Stimulated activated CD8-positive, alpha-beta memory T cell treated with anti-CD3 and anti-CD28 coated beads, Interleukin-4, amount 100 ng/mL, for 1 hour (primary cell): Measurements from ENCODE around the gene GNRH2.
"Not testable (repeated sequence)": the region's sequence is repeated elsewhere in the genome, so short reads cannot be mapped to it uniquely, and the experiment has no call there.

Experiments
- DNase-seq, 2 donors: peaks; one replicate each; pipeline ENCODE4 v3.0.0-alpha.2; 2020; ENCODE audit warnings: low read depth in 2 of 2, low spot score in 1 of 2

The GNRH2 gene

GRCh38 chr20:3072530-3073250 is 29.3 kb downstream of the GNRH2 start:
- DNase-seq: no peak

GRCh38 chr20:3073251-3073643 is 29.8 kb downstream of the GNRH2 start:
- not testable (repeated sequence) for DNase-seq

GRCh38 chr20:3074812-3075211 is 31.4 kb downstream of the GNRH2 start:
- no peak for DNase-seq

- DNase-seq: not testable (repeated sequence)
Observed at GRCh38 chr20:3075315-3075714, 31.9 kb downstream of the GNRH2 start.

GRCh38 chr20:3077618-3078134 is 34.3 kb downstream of the GNRH2 start:
- no peak for DNase-seq

GRCh38 chr20:3080939-3081388 is 37.5 kb downstream of the GNRH2 start:
- DNase-seq: no peak

- no peak for DNase-seq
Observed at GRCh38 chr20:3081641-3082040, 38.2 kb downstream of the GNRH2 start.

- DNase-seq: no peak
Observed at GRCh38 chr20:3082306-3082951, 39.0 kb downstream of the GNRH2 start.

- no peak for DNase-seq
Observed at GRCh38 chr20:3082955-3083952, 39.8 kb downstream of the GNRH2 start.

- DNase-seq: no peak
Observed at GRCh38 chr20:3084283-3084985, 41.0 kb downstream of the GNRH2 start, which contains the start of gene AVP. TSS of gene AVP (minus strand) at chr20:3084724. CDS start at chr20:3084674, 50 bp downstream.

- DNase-seq: no peak
Observed at GRCh38 chr20:3084986-3085360, 41.6 kb downstream of the GNRH2 start.

- DNase-seq: no peak
Observed at GRCh38 chr20:3085571-3086072, 42.2 kb downstream of the GNRH2 start.

- no peak for DNase-seq
Observed at GRCh38 chr20:3088031-3088430, 44.6 kb downstream of the GNRH2 start.

- DNase-seq: no peak
Observed at GRCh38 chr20:3090565-3090964, 47.1 kb downstream of the GNRH2 start.

GRCh38 chr20:3092611-3093379 is 49.4 kb downstream of the GNRH2 start:
- no peak for DNase-seq

GRCh38 chr20:3093861-3094361 is 50.5 kb downstream of the GNRH2 start:
- no peak for DNase-seq

- DNase-seq: no peak
Observed at GRCh38 chr20:3094848-3095629, 51.6 kb downstream of the GNRH2 start.
